Neural cell (in vitro differentiated cells): Measurements from ENCODE around the gene STKLD1. TPM values are rescaled to one million over a fixed set of nuclear protein-coding genes. Genes with fewer than 3 reads are reported as not detected.
A peak's percentile ranks its signal among the peaks of the same experiment; 100 is the strongest.
"Not testable (repeated sequence)": the region's sequence is repeated elsewhere in the genome, so short reads cannot be mapped to it uniquely, and the experiment has no call there.

Experiments
- H2AFZ ChIP-seq: fragments of 200-600, 300-800 bp; sonication (generic), shearing (Covaris generic); 2 replicates; pipeline ENCODE4 v1.6.0; 2014; ENCODE audit warnings: low read depth, mild to moderate bottlenecking, antibody characterized with exemption, low read length, moderate library complexity
- H3F3A ChIP-seq: fragments of 200-600 bp; shearing (Covaris generic); 2 replicates; pipeline ENCODE4 v1.6.1; 2016; ENCODE audit warnings: mild to moderate bottlenecking, moderate library complexity, mixed read lengths, antibody characterized with exemption, low read length; ENCODE audit not compliant: insufficient read depth, poor library complexity, severe bottlenecking
- H3K27ac ChIP-seq: fragments of 200-600, 300-800 bp; sonication (generic), shearing (Covaris generic); 2 replicates; pipeline ENCODE4 v1.5.1; 2014; ENCODE audit warnings: mild to moderate bottlenecking, low read length, moderate library complexity
- H3K27me3 ChIP-seq: fragments of 300-800, 200-600 bp; sonication (generic), shearing (Covaris generic); 2 replicates; pipeline ENCODE4 v1.6.0; 2014; ENCODE audit warnings: mild to moderate bottlenecking, low read depth, low read length, moderate library complexity; ENCODE audit not compliant: insufficient read depth
- H3K36me3 ChIP-seq: fragments of 300-800, 200-600 bp; sonication (generic), shearing (Covaris generic); 2 replicates; pipeline ENCODE4 v1.5.1; 2014; ENCODE audit warnings: mild to moderate bottlenecking, antibody characterized with exemption, low read length, moderate library complexity; ENCODE audit not compliant: insufficient read depth
- H3K4me2 ChIP-seq: fragments of 300-800, 200-600 bp; sonication (generic), shearing (Covaris generic); 2 replicates; pipeline ENCODE4 v1.6.0; 2014; ENCODE audit warnings: mild to moderate bottlenecking, low read length
- H3K4me3 ChIP-seq: fragments of 300-800, 200-600 bp; sonication (generic), shearing (Covaris generic); 2 replicates; pipeline ENCODE4 v1.5.1; 2014; ENCODE audit warnings: mild to moderate bottlenecking, low read length, moderate library complexity
- H3K79me2 ChIP-seq: fragments of 200-600 bp; shearing (Covaris generic); replicated peaks from 2 replicates; pipeline ENCODE4 v1.6.0; 2014; ENCODE audit warnings: mild to moderate bottlenecking, low read length, moderate library complexity; ENCODE audit not compliant: insufficient read depth
- H3K9ac ChIP-seq: fragments of 300-800, 200-600 bp; sonication (generic), shearing (Covaris generic); 2 replicates; pipeline ENCODE4 v1.6.1; 2016; ENCODE audit warnings: mild to moderate bottlenecking, low read length, mixed read lengths
- H3K9me2 ChIP-seq: fragments of 200-600 bp; shearing (Covaris generic); 2 replicates; pipeline ENCODE4 v1.6.1; 2016; ENCODE audit warnings: mild to moderate bottlenecking, low read length, mixed read lengths; ENCODE audit not compliant: insufficient read depth
- H3K9me3 ChIP-seq: fragments of 200-600, 300-800 bp; sonication (generic), shearing (Covaris generic); 2 replicates; pipeline ENCODE4 v1.6.1; 2016; ENCODE audit warnings: mild to moderate bottlenecking, mixed run types, low read length, moderate library complexity, mixed read lengths
- H4K20me1 ChIP-seq: fragments of 200-600 bp; shearing (Covaris generic); 2 replicates; pipeline ENCODE4 v1.6.1; 2016; ENCODE audit warnings: mild to moderate bottlenecking, mixed run types; ENCODE audit not compliant: insufficient read depth
- CTCF ChIP-seq: fragments of 450-650 bp; IDR thresholded peaks from 2 replicates; pipeline ENCODE4 v1.5.1; 2014; ENCODE audit warnings: antibody characterized with exemption, mild to moderate bottlenecking, moderate library complexity; ENCODE audit not compliant: poor library complexity, severe bottlenecking
- EP300 ChIP-seq: fragments of 450-650 bp; conservative IDR thresholded peaks from 2 replicates; pipeline ENCODE4 v1.6.1; 2014; ENCODE audit warnings: antibody characterized with exemption, mild to moderate bottlenecking, moderate library complexity; ENCODE audit not compliant: poor library complexity, severe bottlenecking
- EZH2 ChIP-seq: fragments of 200-600, 300-800 bp; shearing (Covaris generic), sonication (generic); IDR thresholded peaks from 2 replicates; pipeline ENCODE4 v1.6.1; 2014; ENCODE audit warnings: antibody characterized with exemption, low read length, borderline replicate concordance, mild to moderate bottlenecking; ENCODE audit not compliant: insufficient read depth, poor library complexity, severe bottlenecking
- MXI1 ChIP-seq: fragments of 450-650 bp; conservative IDR thresholded peaks from 2 replicates; pipeline ENCODE4 v1.6.1; 2014; ENCODE audit warnings: antibody characterized with exemption, mild to moderate bottlenecking; ENCODE audit not compliant: poor library complexity, severe bottlenecking
- POLR2AphosphoS5 ChIP-seq: IDR thresholded peaks from 2 replicates; pipeline ENCODE4 v1.6.1; 2012
- RAD21 ChIP-seq: fragments of 450-650 bp; conservative IDR thresholded peaks from 2 replicates; pipeline ENCODE4 v1.6.1; 2014; ENCODE audit warnings: antibody characterized with exemption, mild to moderate bottlenecking, moderate library complexity
- REST ChIP-seq: IDR thresholded peaks from 2 replicates; pipeline ENCODE4 v1.6.1; 2012; ENCODE audit warnings: borderline replicate concordance
- SMC3 ChIP-seq: fragments of 450-650 bp; conservative IDR thresholded peaks from 2 replicates; pipeline ENCODE4 v1.6.1; 2014; ENCODE audit warnings: antibody characterized with exemption, mild to moderate bottlenecking, moderate library complexity; ENCODE audit not compliant: poor library complexity
- TAF1 ChIP-seq: IDR thresholded peaks from 2 replicates; pipeline ENCODE4 v1.6.1; 2012; ENCODE audit warnings: low read depth
- polyA plus RNA-seq: library from polyadenylated mRNA; depleted of rRNA; stranded (reverse); fragments of >200 nt; gene quantifications from 2 replicates; pipeline ENCODE4 v1.2.3, GENCODE V29; 2014

Gene STKLD1
- polyA plus RNA-seq, 1 donor from 2014 or later: 1.1 TPM

- Histone ChIP-seq H3K4me2 (no peak overlapping the region), H3K9me3 (no peaks in the 10 kb centered on the region), H3K4me3 (no peak overlapping the region), H3K27ac (no peak overlapping the region), H3K36me3 (no peaks in the 10 kb centered on the region), H2AFZ (no peak overlapping the region), H3K9ac (no peak overlapping the region), H3K27me3 (no peaks in the 10 kb centered on the region), H3K9me2 (no peaks in the 10 kb centered on the region), H4K20me1 (no peaks in the 10 kb centered on the region), H3K79me2 (no peaks in the 10 kb centered on the region), H3F3A (no peaks in the 10 kb centered on the region)
- TF ChIP-seq MXI1 (no peak), SMC3 (no peak), RAD21 (no peak), REST (no peak), CTCF (no peak), POLR2AphosphoS5 (no peak), TAF1 (no peak), EP300 (no peak), EZH2 (no peak)
These were observed 48.2 kb upstream of the STKLD1 start for GRCh38 chr9:133327834-133328484.

GRCh38 chr9:133329306-133330156 lies 46.6 kb upstream of the STKLD1 start:
- not testable (repeated sequence) for H3K27ac ChIP-seq
- TF ChIP-seq CTCF: peak; percentile 30

More at GRCh38 chr9:133329306-133330156, 46.6 kb upstream of the STKLD1 start:
- not testable (repeated sequence) for H3K27me3 ChIP-seq, H3K9me2 ChIP-seq, H3K4me3 ChIP-seq, H2AFZ ChIP-seq, H4K20me1 ChIP-seq, H3K79me2 ChIP-seq, H3K4me2 ChIP-seq, H3F3A ChIP-seq, H3K36me3 ChIP-seq, H3K9ac ChIP-seq, H3K9me3 ChIP-seq
